ENCODE data around the gene GRB7.
"Not testable (repeated sequence)": the region's sequence is repeated elsewhere in the genome, so short reads cannot be mapped to it uniquely, and the experiment has no call there.

GRB7 gene

GRCh38 chr17:39717660-39718059 is 20.1 kb upstream of the GRB7 start:
- no peak overlapping the region for H3K27ac Mint-ChIP-seq
- no peaks in the 10 kb centered on the region for H3K27me3 Mint-ChIP-seq
- no peaks in the 10 kb centered on the region for H3K4me1 Mint-ChIP-seq (ENCODE audit: low read depth)
- no peak overlapping the region for H3K4me3 Mint-ChIP-seq
- H3K9me3 Mint-ChIP-seq: no peaks in the 10 kb centered on the region
- DNase-seq: no peak
- H3K36me3 Mint-ChIP-seq (ENCODE audit: low read depth): no peaks in the 10 kb centered on the region

DNA sequence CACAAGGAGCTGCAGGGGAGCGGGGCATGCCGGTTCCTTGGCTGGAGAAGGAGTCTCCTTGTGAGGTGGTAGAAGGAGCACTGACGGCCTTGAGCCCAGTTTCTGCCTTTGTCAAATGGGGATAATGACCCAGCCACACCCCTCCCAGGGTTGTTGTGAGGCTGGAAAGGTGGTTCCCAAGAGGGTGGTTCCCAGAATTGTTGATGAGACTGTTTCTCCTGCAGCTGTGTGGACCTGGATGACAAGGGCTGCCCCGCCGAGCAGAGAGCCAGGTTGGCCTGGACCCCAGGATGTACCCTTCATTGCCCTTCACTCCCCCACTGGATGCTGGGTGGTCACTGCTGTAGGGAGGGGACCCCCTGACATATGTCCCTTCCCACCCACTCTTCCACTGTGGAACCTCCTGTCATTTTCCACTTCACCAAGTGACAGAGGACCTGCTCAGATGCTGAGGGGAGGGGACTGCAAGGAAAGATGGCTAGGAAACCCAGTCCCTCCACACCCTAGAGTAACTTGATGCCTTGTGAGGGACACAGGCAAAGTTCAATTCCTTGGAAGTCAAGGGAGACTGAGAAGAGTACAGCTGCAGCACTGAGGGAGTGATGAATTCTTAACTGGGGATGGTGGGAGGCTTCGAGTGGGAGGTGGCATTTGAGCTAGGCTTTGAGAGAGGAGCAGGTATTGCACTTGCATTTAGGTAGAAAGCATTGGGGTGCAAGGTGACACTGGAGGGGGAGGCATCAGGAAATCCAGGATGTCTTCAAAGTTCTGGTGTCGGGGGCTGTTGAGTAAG is 18.0 kb upstream of the GRB7 start:
- Mint-ChIP-seq H3K9me3 (no peaks in the 10 kb centered on the region), H3K4me1 (ENCODE audit: low read depth) (no peaks in the 10 kb centered on the region), H3K27me3 (no peaks in the 10 kb centered on the region), H3K27ac (peak overlapping the region; percentile 0), H3K36me3 (ENCODE audit: low read depth) (peaks cover under 1% of the 10 kb centered on the region), H3K4me3 (no peak overlapping the region)
- no peak for DNase-seq

GRCh38 chr17:39722104-39722503 is 15.6 kb upstream of the GRB7 start:
- Mint-ChIP-seq H3K4me3 (no peak overlapping the region), H3K27ac (no peak overlapping the region), H3K27me3 (no peaks in the 10 kb centered on the region), H3K9me3 (no peaks in the 10 kb centered on the region), H3K4me1 (ENCODE audit: low read depth) (no peaks in the 10 kb centered on the region), H3K36me3 (ENCODE audit: low read depth) (peaks cover 13% of the 10 kb centered on the region)
- no peak for DNase-seq

DNA sequence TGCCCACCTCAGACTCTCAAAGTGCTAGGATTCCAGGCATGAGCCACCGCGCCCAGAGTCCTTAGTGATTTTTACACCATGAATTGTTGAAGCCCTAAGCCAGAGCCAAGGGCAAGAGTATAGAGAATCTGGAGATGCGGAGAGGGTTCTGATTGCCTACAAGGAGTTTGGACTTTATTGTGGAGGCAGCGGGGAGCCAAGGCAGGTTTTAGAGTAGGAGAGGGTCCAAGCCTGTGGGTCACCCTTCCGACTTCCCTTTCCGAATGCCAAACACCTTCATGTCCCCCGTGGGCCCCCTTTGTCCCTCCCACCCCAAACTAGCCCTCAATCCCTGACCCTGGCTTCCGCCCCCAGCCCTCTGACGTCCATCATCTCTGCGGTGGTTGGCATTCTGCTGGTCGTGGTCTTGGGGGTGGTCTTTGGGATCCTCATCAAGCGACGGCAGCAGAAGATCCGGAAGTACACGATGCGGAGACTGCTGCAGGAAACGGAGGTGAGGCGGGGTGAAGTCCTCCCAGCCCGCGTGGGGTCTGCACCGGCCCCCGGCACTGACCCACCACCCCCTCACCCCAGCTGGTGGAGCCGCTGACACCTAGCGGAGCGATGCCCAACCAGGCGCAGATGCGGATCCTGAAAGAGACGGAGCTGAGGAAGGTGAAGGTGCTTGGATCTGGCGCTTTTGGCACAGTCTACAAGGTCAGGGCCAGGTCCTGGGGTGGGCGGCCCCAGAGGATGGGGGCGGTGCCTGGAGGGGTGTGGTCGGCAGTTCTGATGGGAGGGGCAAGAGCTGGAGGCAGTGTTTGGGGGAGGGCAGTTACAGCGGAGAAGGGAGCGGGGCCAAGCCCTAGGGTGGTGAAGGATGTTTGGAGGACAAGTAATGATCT is 14.5 kb upstream of the GRB7 start:
- H3K4me1 Mint-ChIP-seq (ENCODE audit: low read depth): no peaks in the 10 kb centered on the region
- no peak overlapping the region for H3K27ac Mint-ChIP-seq
- no peak overlapping the region for H3K4me3 Mint-ChIP-seq
- peaks cover 24% of the 10 kb centered on the region for H3K36me3 Mint-ChIP-seq (ENCODE audit: low read depth)
- no peaks in the 10 kb centered on the region for H3K9me3 Mint-ChIP-seq
- H3K27me3 Mint-ChIP-seq: no peaks in the 10 kb centered on the region
- no peak for DNase-seq

DNA sequence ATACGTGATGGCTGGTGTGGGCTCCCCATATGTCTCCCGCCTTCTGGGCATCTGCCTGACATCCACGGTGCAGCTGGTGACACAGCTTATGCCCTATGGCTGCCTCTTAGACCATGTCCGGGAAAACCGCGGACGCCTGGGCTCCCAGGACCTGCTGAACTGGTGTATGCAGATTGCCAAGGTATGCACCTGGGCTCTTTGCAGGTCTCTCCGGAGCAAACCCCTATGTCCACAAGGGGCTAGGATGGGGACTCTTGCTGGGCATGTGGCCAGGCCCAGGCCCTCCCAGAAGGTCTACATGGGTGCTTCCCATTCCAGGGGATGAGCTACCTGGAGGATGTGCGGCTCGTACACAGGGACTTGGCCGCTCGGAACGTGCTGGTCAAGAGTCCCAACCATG is 13.0 kb upstream of the GRB7 start:
- Mint-ChIP-seq H3K36me3 (ENCODE audit: low read depth) (peaks cover 38% of the 10 kb centered on the region), H3K27ac (no peak overlapping the region), H3K9me3 (no peaks in the 10 kb centered on the region), H3K4me3 (no peak overlapping the region), H3K4me1 (ENCODE audit: low read depth) (peaks cover 13% of the 10 kb centered on the region), H3K27me3 (no peaks in the 10 kb centered on the region)
- no peak for DNase-seq

DNA sequence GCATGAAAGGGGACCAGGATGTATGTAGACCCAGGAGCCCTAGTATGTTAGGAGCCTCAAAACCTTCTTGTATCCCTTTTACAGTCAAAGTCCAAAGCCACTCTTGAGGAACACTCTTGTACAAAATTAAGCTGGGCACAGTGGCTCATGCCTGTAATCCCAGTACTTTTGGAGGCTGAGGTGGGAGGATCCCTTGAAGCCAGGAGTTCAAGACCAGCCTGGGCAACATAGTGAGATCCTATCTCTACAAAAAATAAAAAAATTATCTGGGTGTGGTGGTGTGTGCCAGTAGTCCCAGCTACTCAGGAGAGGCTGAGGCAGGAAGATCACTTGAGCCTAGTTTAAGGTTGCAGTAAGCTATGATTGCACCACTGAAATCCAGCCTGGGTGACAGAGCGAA is 11.8 kb upstream of the GRB7 start:
- DNase-seq, H3K9me3 Mint-ChIP-seq, H3K4me3 Mint-ChIP-seq, H3K27me3 Mint-ChIP-seq, H3K27ac Mint-ChIP-seq: not testable (repeated sequence)
- H3K36me3 Mint-ChIP-seq (ENCODE audit: low read depth): peaks cover 41% of the 10 kb centered on the region
- peaks cover 17% of the 10 kb centered on the region for H3K4me1 Mint-ChIP-seq (ENCODE audit: low read depth)

- Mint-ChIP-seq H3K36me3 (ENCODE audit: low read depth) (peaks cover 41% of the 10 kb centered on the region), H3K27me3 (no peaks in the 10 kb centered on the region), H3K9me3 (no peaks in the 10 kb centered on the region), H3K4me1 (ENCODE audit: low read depth) (peaks cover 20% of the 10 kb centered on the region), H3K4me3 (no peak overlapping the region), H3K27ac (no peak overlapping the region)
- no peak for DNase-seq
These were observed 11.1 kb upstream of the GRB7 start for GRCh38 chr17:39726617-39727016.

DNA sequence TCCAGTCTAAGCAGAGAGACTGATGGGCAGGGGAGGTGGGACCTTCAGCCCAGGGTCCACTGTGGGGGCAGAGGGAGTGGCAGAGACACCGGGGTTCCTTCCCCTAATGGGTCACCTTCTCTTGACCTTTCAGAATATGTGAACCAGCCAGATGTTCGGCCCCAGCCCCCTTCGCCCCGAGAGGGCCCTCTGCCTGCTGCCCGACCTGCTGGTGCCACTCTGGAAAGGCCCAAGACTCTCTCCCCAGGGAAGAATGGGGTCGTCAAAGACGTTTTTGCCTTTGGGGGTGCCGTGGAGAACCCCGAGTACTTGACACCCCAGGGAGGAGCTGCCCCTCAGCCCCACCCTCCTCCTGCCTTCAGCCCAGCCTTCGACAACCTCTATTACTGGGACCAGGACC is 10.2 kb upstream of the GRB7 start:
- Mint-ChIP-seq H3K27ac (no peak overlapping the region), H3K4me1 (ENCODE audit: low read depth) (peaks cover 22% of the 10 kb centered on the region), H3K9me3 (no peaks in the 10 kb centered on the region), H3K36me3 (ENCODE audit: low read depth) (peaks cover 41% of the 10 kb centered on the region), H3K4me3 (no peak overlapping the region), H3K27me3 (no peaks in the 10 kb centered on the region)
- no peak for DNase-seq

- Mint-ChIP-seq H3K4me1 (ENCODE audit: low read depth) (peaks cover 23% of the 10 kb centered on the region), H3K27ac (peak overlapping the region; percentile 94), H3K27me3 (no peaks in the 10 kb centered on the region), H3K4me3 (peak overlapping the region; percentile 91), H3K9me3 (no peaks in the 10 kb centered on the region), H3K36me3 (ENCODE audit: low read depth) (peaks cover 41% of the 10 kb centered on the region)
- DNase-seq: no peak
These were observed 8.4 kb upstream of the GRB7 start for GRCh38 chr17:39729280-39729851.

DNA sequence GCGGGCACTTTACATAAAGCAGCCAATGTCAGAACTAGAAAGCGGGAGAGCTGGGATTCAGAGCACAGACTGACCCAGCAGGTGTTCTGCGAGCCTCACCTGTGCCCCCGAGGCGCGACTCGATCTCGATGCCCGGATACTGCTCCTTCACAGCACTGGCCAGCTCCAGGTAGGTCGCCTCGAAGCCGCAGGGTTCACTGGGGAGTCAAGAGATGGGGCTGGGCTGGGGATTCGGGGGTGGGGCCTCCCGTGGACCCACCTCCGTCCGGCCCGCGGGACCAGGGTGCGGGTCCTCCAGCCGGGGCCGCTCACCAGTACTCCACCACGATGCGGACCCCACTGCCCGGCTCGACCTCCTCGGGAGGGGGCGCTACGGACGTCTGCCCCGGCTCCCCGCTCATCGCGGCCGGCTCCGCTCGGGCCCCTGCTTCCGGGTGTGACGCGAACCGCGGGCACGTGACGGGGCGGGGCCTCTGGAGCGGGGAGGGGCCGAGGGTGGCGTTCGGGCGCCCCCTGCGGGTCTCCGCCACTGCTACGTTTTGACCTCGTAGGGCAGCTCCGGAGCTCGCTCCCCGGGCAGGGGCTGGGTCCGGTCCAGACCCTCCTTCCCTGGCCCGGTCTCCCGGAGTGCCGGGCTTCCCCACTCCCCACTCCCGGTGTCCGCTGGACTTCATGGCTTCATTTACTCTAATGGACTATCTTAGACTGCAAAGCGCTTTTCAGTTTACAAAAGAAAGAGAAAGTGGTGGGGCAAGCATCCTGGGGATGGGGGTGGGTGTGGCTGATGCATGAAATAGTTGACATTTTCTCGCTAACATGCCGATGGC is 7.4 kb upstream of the GRB7 start, which contains the start of gene MIEN1:
Gene MIEN1, minus strand, starts transcription at position 438 of the 827 bp plus-strand sequence. Its CDS starts 37 bp downstream, at position 401.
- Mint-ChIP-seq H3K4me1 (ENCODE audit: low read depth) (peaks cover 23% of the 10 kb centered on the region), H3K36me3 (ENCODE audit: low read depth) (peaks cover 39% of the 10 kb centered on the region), H3K27ac (peak within 1 kb of the TSS; percentile 94), H3K27me3 (no peaks in the 10 kb centered on the region), H3K4me3 (peak within 1 kb of the TSS; percentile 91), H3K9me3 (no peaks in the 10 kb centered on the region)
- DNase-seq: peak; percentile 99

- Mint-ChIP-seq H3K9me3 (no peaks in the 10 kb centered on the region), H3K4me1 (ENCODE audit: low read depth) (peaks cover 23% of the 10 kb centered on the region), H3K4me3 (no peak overlapping the region), H3K36me3 (ENCODE audit: low read depth) (peaks cover 23% of the 10 kb centered on the region), H3K27me3 (no peaks in the 10 kb centered on the region), H3K27ac (no peak overlapping the region)
- no peak for DNase-seq
These were observed 5.2 kb upstream of the GRB7 start for GRCh38 chr17:39732586-39732985.

DNA sequence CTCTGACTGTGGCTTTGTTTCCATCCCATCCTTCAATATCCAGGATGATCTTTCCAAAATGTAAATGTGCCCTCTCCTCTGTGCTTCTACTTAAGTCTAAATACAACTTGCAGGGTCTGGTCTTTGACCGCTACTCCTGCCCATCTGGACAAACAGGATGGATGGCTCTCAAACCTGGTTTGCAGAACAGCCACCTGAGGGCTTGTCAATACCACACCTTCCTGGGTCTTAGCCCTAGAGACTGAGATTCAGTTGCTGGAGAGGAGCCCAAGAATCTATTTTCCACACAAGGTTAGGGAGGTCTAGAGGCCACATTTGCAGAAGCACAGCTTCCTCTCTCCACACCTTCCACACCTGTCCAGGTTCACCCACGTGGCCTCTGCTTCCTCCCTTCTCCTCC is 1.9 kb upstream of the GRB7 start:
- Mint-ChIP-seq H3K27me3 (peaks cover 14% of the 10 kb centered on the region), H3K27ac (no peak overlapping the region)

GRCh38 chr17:39736319-39737165 is 1.2 kb upstream of the GRB7 start:
- Mint-ChIP-seq H3K4me3 (no peak overlapping the region), H3K4me1 (ENCODE audit: low read depth) (peaks cover 30% of the 10 kb centered on the region), H3K9me3 (no peaks in the 10 kb centered on the region), H3K36me3 (ENCODE audit: low read depth) (no peaks in the 10 kb centered on the region), H3K27ac (no peak overlapping the region), H3K27me3 (peaks cover 17% of the 10 kb centered on the region)
- no peak for DNase-seq

More for the DNA sequence above, 1.9 kb upstream of the GRB7 start:
- Mint-ChIP-seq H3K9me3 (no peaks in the 10 kb centered on the region), H3K4me3 (no peak overlapping the region), H3K4me1 (ENCODE audit: low read depth) (peaks cover 31% of the 10 kb centered on the region), H3K36me3 (ENCODE audit: low read depth) (no peaks in the 10 kb centered on the region)
- DNase-seq: no peak
